Neural progenitor cell (in vitro differentiated cells): ENCODE measurements around the gene DEFB113.

Source experiments
- CTCF ChIP-seq: fragments of 200-600 bp; sonication (generic); IDR thresholded peaks from 2 replicates; pipeline ENCODE4 v1.5.1; 2017; ENCODE audit warnings: antibody characterized with exemption, mild to moderate bottlenecking
- EZH2 ChIP-seq: fragments of 200-600 bp; sonication (generic); IDR thresholded peaks from 2 replicates; pipeline ENCODE4 v1.6.1; 2017; ENCODE audit warnings: antibody characterized with exemption, mild to moderate bottlenecking, moderate library complexity
- EZH2phosphoT487 ChIP-seq: fragments of 200-600 bp; sonication (generic); IDR thresholded peaks from 2 replicates; pipeline ENCODE4 v1.6.1; 2017; ENCODE audit warnings: antibody characterized with exemption

GRCh38 chr6:49933526-49933925 lies 35.9 kb downstream of the DEFB113 start:
- TF ChIP-seq CTCF (no peak), EZH2 (no peak), EZH2phosphoT487 (no peak)
